Effector CD8-positive, alpha-beta T cell (primary cell): Measurements from ENCODE around the gene SGCD.
"Not testable (repeated sequence)": the region's sequence is repeated elsewhere in the genome, so short reads cannot be mapped to it uniquely, and the experiment has no call there.

Source experiments
- DNase-seq: peaks from one replicate; lab custom pipeline; 2025; lab: John Stamatoyannopoulos, UW

Gene SGCD

GRCh38 chr5:156581725-156582124 lies 254.8 kb downstream of the SGCD start:
- no peak for DNase-seq

DNA sequence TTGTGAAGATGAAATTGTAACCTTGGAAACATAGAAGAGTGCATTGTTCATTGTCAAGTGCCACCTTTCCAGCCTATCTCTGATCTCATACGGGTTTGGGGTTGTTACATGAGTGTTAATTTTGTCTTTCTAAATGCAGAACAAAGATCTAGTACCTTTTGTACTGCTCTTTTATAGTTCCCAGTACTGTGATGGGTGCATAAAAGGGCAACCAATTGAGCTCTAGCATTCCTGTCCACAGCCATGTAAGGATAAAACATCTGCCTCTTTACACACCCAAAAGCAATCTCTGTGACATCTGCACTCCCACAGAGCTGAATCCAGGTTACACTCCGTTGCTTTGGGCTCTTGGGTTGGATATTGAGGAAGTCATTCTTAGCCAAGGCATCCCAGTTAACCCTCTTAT lies 255.2 kb downstream of the SGCD start:
- no peak for DNase-seq

GRCh38 chr5:156584871-156585270 lies 257.9 kb downstream of the SGCD start:
- DNase-seq: no peak

DNA sequence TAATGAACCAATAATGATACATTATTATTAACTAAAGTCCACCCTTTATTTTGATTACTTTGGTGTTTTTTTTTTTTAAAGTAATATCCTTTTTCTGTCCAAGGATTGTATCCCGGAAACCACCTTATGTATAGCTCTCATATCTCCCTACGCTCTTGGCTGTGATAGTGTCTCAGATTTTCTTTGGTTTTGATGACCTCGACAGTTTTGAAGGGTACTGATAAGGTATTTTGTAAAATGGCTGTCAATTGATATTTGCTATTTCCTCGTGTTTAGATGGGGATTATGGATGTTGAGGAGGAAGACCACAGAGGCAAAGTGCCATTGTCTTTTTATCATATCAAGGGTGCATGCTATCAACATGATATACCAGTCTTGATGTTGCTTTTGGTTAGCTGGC lies 259.0 kb downstream of the SGCD start:
- DNase-seq: no peak

GRCh38 chr5:156587012-156587411 lies 260.0 kb downstream of the SGCD start:
- no peak for DNase-seq

GRCh38 chr5:156588306-156588705 lies 261.3 kb downstream of the SGCD start:
- DNase-seq: no peak

GRCh38 chr5:156589104-156589945 lies 262.4 kb downstream of the SGCD start:
- DNase-seq: no peak

GRCh38 chr5:156589946-156590216 lies 262.9 kb downstream of the SGCD start:
- no peak for DNase-seq

DNA sequence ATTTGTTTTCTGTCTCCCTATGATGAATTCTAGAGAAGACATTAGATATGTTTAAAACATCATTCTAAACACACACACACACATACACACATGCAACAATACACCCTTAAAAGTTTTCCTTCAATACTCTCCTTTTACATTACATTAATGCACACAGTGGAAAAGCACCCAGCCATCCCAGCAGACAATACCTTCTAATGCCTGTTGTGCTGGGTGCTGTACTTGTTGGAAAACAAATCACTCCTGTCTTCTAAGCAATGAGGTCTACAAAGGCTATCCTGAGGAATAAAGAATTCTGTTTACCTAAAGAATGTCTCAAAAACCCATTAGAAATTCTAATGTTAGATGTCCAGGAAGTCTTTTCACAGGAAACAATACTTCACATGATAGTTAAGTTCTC lies 264.0 kb downstream of the SGCD start:
- DNase-seq: no peak

DNA sequence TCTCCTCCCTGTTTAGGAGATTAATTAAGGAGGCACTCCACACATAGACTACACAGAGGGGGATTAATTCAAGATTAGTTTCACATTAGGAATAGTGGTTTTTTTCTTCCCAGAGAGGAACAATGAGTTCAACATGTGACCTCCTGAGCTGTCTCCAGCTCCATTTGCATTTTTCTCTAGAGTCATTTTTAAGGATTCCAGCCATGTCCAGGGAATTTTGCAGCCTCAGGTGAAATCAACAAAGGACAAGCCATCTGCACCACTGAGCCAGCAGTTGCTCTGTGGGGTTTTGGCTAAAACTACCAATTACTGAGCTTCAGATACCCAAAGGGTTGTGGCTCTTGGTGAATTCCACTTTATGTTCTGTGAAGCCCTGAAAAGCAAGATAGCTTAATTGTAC lies 264.7 kb downstream of the SGCD start:
- DNase-seq: no peak

- DNase-seq: no peak
These were observed 266.6 kb downstream of the SGCD start for GRCh38 chr5:156593546-156593945.

GRCh38 chr5:156594406-156594805 lies 267.4 kb downstream of the SGCD start:
- no peak for DNase-seq

- DNase-seq: no peak
These were observed 268.3 kb downstream of the SGCD start for GRCh38 chr5:156595132-156595787.

GRCh38 chr5:156597276-156597675 lies 270.3 kb downstream of the SGCD start:
- DNase-seq: no peak

- DNase-seq: no peak
These were observed 272.0 kb downstream of the SGCD start for GRCh38 chr5:156598964-156599363.

GRCh38 chr5:156610582-156610981 lies 283.6 kb downstream of the SGCD start:
- DNase-seq: not testable (repeated sequence)

DNA sequence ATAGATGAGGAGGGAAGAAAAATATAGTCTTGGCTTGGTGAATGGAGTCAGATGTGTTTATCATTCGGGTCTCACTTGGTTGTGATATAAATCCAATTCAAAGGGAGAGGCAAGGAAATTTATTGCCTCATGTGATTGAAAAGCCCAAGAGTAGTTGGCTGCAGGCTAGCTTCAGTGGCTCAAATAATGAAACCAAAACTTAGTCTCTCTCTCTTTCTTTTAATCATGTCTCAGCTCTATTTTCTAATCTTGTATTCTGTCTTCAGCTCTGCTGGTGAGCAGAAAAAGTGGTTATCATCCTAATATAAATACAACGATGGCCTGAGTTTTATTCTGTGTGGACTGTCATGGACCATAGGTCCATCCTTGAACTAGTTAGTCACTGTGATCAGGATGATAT lies 288.9 kb downstream of the SGCD start:
- DNase-seq: no peak

- no peak for DNase-seq
These were observed 290.5 kb downstream of the SGCD start for GRCh38 chr5:156617426-156617825.

DNA sequence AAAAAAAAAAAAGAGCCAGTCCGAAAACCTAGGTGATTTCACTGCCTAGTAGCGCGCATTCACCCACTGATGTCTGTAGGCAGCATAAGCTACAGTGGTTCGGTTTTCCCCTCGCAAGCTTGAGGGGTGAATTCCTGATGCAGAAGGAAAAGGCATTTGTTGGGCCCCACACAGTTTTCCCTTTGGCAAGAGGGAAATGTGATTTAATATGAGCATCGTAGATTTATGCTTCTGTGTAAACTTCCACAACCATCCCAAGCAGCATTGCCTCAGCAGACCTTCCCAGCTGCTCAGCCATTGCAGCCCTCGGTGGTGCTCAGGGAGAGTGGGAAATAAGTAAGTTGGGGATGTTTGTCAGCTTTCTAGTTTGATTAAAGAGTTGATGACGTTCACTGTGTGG lies 291.6 kb downstream of the SGCD start:
- no peak for DNase-seq

DNA sequence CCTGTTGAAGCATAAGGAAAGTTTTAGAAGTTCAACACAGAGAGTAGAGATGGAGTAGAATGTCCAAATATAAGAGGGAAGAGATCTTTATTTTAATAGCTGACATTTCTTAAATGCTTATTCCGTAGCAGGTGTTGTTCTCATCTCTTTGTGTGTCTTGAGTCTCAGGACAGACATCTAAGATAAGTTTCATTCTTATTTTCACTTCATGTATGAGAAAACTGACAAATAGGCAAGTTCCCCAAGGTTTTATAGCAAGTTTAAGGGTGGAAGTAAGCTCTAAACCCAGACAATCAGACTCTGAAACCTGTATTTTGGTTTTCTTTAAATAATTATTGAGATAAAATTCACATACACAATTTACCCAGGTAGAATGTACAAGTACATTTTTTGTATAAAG lies 294.8 kb downstream of the SGCD start:
- no peak for DNase-seq

DNA sequence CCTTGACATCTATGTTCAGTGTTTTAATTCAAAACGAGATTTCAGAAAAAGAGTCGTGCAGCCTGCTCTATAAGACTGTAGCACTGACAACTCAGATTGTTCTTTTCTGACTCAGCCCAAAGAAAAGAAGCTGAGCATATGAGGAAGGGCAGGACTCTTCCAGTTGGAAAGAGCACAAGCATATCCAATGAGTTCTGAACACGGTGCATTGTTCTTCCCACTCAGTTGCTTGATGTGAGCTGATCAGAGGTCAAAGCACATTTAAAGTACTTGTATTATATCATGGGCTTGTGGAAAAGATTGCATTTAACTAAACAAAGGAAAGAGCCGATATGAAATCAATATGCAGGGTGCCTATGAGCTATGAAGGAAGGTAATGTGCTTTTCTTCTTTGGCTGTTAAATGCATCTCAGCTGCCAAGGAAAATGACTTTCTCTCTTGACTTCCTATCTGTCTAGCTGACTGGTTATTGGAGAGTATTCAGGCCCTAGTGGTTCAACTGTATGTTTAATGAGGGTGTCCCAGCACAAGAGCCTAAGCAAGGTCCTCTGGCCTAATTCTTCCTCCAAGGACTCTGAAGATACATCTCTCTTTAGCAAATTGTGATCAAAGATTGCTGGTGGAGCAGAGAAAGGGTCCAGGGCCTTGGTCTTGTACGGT lies 296.5 kb downstream of the SGCD start:
- no peak for DNase-seq

GRCh38 chr5:156624686-156625085 lies 297.7 kb downstream of the SGCD start:
- no peak for DNase-seq

DNA sequence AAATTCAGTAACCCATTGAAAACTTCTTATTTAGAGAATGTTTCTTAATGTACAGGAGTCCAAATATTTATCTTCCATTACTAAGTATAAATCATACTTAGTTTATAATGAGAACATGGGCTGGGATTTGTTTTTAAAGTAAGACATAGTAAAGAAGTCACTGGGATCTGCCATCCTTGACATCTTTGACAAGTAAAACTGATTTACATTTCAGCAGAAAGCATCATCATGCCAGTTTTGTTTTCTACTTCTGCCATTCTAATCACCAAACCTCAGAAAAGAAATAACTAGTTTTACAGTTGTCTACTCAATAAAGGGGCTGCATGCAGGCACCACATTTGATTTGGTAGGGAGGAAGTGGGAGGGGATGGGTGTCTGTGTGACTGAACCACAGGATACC lies 301.5 kb downstream of the SGCD start:
- no peak for DNase-seq
